HG02938 (cell line): Measurements from ENCODE around the gene MAP2K2.

Source experiments
- ATAC-seq: cut with Tn5 transposase; IDR thresholded peaks from one replicate; pipeline ENCODE4 v1.9.1; 2021; ENCODE audit warnings: mild to moderate bottlenecking, moderate library complexity; ENCODE audit not compliant: unreplicated experiment

Gene MAP2K2

DNA sequence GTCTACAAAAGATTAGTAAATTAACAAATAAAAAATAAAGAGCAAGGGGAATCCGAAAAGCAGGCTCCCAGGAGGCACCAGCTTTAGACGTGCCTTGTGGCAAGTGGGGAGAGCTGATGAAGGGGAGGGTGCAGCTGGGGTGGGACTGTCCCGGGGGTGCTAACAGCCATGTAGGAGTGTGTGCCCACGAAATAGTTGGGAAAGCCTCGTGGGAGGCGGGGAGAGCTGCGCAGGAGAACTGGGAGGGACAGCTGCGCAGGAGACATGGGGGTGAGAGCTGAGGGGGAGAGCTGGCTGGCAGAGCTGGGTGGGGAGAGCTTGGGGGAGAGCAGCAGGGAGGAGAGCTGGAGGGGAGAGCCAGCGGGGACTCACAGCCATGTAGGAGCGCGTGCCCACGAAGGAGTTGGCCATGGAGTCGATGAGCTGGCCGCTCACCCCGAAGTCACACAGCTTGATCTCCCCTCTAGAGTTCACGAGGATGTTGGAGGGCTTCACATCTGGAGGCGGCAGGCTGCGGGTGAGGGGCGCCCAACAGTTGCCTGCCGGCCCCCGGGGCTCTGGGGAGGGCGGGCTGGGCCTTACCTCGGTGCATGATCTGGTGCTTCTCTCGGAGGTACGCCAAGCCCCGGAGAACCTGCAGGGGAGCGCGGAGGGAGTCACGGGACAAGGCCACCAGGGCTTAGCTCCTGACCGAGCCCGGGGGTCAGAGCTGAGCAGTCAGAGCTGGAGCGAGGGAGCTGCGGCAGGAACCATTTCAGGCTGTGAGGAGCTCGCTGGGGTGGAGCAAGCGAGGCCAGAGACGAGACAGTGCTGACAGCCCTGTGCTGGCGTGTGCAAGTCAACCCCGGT is 23.1 kb downstream of the MAP2K2 start:
- ATAC-seq, result no peak

DNA sequence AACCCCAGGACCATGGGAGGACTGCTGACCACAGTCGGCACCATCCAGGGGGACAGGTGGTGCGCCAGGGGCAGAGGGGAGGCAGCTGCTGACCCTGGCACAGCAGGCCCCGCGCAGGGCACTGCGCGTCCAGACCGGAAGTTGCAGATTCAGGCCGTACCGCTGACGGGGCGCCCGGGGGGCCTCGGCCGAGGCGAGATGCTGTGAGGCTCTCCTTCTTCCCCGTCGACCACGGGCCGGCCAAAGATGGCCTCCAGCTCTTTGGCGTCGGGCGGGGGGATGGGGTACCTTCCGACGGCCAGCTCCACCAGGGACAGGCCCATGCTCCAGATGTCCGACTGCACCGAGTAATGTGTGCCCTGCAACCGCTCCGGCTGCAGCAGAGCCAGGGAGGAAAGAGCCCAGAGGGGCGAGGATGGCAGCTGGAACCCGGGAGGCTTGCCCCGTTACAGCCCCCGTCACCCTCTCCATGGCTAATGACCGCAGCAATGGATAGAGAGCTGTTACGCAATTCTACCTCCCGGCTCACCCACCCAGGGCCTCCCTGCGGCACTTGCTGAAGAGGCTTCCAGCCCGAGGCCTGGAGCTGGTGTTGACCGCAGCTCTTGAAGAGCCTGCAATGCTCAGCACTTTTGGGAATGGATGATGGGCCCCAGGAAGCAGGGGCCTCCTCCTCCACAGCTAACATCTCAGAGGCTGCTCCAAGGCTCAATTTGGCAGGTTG is 24.7 kb downstream of the MAP2K2 start:
- ATAC-seq, result no peak

DNA sequence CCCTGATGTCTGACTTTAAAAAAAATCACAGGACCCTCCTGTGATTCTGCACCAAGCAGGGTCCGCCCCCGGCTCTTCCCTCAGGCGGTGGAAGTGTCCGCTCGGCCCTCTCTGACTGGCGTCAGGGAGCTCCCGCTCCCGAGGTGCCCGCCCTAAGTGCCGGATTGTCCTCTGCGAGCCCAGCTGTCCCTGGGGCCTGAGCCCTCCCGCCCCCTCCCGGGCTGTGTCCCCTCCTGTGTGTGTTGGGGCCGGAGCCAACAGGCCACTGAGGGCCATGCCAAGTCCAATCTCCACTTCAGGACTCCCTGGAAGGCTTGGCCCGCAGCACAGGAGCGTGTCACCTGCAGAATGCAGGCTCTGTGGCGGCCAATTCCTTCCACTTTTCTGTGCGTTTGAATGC is 25.4 kb downstream of the MAP2K2 start:
- no peak for ATAC-seq

DNA sequence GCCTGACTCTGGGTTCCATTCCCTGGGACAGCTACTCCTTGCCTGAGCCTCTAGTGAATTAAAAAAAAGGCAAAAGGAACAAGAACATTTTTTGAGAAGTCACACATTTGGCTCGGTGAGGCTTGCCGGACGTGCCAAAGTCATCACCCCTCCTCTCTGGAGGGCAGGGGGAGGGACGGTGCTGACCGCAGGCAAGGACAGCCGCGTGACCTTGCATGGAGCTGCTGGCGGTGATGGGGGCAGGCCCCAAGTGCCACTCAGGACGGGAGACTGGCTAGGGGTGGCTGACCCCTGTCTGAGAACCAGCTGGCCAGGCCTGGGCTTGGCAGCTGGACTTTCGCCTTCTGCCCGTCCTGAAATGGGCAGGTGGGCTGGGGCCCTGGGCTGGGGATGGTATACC is 26.4 kb downstream of the MAP2K2 start:
- no peak for ATAC-seq

DNA sequence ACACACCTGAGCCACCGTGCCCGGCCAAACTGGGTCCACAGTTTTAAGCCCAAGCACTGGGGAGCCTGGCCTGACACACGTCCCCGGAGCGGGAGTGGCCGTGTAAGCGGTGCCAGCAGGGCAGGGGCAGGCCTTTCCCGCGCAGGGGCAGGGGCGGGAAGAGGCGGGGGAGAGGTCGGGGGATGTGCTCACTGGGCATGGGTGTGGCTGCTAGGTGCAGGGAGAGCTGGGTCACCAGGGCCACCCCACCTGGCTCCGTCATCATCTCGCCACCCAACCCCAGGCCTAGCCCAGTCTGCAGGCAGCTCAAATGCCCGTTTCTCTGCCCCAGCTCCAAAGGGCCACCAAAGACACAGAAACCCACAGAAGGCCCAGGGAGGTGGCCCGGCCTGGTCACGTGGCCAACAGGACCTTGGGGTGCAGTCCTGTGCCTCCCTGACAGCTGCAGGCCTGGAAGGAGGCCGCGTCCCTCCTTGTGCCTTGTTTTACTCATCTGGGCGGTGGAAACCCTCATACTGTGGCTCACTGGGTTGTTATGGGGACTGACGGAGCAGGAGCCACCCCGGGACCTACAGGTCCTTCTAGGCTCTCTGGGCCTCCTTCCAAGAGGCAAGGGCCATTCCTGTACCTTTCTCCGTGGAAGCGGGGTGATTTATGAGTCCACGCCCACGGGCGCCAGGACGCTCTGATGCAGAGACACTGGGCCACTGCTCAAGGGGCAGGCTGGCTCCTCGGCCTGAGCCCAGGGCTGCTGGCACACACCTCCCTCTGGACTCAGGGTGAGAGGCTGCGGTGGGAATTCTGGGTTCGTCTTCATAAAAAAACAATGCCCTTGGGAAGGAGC is 27.7 kb downstream of the MAP2K2 start:
- ATAC-seq, result no peak

DNA sequence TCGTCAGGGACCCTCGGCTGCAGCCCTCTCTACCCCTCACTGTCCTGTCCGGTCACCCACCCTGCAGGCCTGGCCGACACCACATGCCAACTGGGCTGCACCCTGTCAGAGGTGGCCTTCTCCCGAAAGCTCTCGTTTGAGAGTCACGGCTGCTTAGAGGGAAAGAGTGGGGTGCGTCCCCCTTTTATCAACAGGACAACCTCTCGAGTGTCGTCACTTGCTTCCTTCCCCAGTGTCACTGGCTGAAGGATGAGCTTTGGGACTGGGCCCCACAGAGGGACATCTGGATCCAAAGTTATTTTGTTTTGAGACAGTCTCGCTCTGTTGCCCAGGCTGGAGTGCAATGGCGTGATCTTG is 28.5 kb downstream of the MAP2K2 start:
- no peak for ATAC-seq

DNA sequence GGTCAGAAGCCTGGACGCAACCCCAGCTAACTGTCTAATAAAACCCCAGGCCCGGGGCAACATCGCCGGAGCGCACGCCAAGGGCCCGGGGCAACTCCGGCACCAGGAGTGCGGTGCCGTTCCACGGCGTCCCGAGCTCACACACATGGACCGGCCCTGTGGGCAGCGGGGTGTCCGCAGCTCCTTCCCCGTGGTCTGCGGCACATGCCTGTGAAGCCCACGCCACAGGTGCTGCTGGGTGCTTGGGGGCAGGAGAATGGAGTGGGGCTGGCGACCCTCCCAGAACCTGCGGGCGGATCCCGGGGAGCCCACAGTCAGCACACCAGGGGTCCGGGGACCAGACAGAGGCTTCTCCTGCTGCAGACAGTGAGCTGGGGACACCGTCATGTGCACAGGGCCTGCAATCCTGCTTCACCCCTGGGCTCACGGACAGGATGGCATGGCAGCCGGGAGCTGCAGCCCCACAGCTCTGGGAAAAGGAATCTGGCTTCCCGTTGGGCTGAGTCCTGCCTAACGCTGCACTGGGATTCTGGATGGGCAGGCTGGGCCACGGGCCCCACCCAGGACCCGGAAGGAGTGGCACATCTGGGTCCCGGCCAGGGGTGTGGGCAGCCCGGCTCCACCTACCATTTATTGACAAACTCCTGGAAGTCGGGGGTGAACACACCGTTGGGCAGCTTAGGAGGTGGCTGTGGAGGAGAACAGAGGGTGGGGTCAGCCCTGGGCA is 29.0 kb downstream of the MAP2K2 start:
- ATAC-seq, result no peak

DNA sequence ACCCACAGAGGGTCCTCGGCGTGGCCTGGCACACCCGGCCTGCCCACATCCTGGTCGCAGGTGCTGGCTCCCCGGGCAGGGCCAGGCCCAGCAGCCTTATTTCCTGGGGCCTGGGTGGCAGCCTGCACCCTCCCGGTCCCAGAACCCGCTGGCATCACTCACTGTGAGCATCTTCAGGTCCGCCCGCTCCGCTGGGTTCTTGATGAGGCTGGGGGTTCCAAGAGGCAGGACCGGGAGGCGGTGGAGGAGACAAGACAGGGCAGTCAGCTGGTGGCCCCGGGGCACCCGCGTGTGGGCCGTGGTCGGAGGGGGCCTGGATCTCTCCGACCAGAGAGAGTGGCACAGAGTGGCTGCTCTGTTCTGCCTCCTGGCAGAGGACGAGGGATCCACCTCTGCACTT is 29.6 kb downstream of the MAP2K2 start:
- no peak for ATAC-seq

DNA sequence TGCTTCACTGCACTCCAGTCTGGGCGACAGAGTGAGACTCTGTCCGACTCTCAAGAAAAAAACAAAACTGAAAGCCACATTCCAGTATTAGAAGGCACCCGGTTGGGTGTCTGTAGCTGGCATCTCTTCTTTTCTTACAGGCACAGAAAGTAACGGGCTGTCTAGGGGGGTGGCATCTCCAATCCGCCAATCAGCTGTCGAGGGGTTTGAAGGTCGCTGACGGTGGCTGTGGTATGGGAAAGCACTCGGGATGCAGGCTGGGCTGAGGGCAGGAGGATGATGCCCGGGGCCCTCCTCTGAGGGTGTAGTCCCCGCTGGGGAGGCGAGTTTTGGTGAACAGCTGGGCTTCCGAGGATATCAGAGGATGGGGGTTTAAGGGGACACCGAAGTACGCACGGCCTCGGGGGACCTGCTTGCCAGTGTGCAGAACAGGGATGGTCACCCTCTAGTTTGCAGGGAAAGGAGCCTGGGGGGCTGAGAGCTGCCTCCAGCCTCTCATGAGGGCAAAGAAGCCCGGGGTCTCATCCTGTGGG is 30.2 kb downstream of the MAP2K2 start:
- ATAC-seq, result no peak

DNA sequence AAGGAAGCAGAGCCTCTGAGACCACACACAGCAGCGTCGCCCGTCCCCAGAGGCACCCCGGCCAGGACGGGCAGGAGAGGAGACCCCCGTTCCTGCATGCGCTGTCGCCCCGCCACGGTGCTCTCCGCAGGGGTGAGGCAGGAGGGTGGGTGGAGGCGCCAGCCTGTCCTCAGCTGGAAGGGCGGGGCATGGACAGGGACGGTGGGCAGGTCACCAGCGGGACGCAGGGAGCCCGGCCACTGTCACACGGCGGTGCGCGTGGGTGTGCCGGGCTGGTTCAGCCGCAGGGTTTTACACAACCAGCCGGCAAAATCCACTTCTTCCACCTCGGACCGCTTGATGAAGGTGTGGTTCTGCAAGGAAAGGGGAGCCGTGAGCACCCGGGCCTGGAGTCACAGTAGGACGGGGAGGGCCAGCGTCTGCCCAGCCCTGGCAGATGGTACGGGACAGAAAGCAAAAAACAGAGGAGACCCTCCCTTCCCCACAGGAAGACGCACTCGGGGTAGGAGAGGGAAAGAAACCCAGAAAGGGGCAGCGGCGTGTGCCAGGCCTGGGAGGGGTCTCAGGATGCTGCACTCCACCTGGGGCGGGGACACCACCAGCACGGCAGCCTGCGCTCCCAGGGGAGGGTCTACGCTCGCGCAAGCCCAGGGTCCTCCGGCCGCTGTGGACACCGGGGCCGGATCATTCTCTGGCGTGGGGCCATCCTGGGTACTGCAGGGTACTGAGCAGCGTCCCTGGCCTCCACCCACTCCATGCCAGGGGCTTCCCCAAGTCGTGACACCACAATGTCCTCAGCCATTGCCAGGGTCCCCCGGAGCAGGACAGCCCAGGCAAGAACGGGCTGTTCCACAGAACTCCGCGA is 33.3 kb downstream of the MAP2K2 start:
- ATAC-seq, result no peak

DNA sequence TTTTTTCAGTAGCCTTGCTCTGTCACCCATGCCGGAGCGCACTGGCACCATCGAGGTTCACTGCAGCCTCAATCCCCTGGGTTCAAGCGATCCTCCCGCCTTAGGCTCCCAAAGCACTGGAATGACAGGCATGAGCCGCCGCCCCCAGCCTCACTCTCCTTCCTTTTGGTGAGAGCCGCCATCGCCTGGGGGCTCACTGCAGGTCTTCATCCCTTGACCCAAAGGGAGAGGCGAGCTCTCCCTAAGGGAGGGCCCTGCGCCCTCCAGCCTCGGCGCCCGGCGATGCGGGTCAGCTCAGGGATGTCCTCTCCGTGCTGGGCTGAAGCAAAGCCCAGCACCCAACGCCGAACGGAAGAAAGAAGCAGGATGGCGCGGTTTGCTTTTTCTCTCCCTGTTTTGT is 34.0 kb downstream of the MAP2K2 start:
- no peak for ATAC-seq

DNA sequence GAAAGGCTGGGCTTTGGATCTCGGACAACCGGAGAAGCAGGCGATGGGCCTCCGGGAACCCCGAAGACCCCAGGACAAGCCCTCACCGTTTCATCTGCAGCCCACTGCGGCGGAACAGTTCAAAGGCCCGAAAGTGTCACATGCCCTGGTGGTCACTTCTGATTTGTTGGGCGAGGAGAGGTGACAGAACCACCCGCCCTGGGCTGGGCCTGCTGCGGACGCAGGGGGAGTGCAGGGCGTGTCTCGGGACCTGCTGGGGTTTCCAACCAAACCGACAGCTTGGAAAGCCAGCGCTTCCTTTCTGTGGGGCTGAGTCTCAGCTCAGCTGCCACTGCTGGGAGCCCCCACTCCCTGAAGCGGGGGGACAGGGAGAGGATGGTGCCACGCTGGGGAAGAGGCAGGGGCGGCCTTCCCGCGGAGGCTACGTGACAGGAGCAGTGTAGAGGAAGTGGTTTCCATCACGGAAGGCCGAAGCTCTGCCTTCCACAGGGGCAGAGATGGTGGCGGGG is 34.5 kb downstream of the MAP2K2 start:
- ATAC-seq, result peak; percentile 57

DNA sequence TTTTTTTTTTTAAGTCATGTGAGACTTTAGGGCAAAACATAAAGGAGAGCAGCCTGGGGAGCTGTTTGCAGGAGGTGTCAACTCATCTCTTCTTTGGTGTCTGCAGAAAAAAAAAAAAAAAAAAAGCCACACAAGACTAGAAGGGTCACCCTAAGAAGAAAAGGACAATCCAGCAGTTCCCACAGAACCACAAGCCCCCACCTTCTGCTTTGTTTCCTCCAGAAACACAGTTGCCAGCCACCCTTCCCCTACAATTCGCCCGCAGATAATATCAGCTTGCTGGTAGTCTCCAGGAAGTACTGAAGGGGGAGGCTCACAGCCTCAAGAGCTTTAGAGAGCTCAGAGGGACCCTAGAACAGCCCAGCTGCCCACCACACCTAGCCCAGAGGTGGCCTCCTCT is 34.9 kb downstream of the MAP2K2 start:
- peak; percentile 22 for ATAC-seq

DNA sequence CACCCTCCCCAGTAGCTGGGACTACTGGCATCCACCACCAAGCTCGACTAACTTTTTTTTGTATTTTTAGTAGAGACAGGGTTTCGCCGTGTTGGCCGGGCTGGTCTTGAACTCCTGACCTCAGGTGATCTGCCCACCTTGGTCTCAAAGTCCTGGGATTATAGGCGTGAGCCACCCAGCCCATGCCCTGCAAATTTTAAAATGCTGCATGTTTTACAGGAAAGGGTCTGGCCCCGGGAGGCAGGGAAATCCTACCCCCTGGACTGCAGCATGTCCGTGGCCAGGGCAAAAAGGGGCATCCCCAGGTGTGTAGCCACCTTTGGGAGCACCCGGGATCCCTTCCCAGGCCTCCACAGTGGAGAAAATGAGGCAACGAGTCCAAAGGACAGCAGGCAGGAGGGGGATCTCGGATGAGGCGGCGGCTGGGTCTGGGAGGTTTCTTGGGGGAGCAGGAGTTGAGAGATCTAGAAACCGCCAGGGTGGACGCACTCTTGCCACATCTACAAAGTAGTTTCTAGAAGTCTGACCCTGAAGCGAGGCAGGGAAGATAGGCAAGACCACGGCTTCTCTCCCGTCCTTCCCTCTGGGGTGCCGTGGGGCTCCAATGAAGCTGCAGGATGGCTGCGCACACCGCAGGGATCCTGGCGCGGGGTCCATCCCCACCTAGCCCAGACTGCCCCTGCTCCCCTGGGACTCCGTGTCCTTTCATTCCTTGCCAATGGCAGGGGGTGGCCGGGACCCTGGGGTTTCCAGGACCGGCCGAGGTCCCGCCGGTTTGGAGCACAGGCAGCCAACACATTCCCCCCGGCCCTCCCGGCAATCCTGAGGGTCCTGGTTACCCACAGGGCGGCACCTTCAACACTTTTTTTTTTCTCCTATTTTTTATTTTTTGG is 35.9 kb downstream of the MAP2K2 start:
- no peak for ATAC-seq

DNA sequence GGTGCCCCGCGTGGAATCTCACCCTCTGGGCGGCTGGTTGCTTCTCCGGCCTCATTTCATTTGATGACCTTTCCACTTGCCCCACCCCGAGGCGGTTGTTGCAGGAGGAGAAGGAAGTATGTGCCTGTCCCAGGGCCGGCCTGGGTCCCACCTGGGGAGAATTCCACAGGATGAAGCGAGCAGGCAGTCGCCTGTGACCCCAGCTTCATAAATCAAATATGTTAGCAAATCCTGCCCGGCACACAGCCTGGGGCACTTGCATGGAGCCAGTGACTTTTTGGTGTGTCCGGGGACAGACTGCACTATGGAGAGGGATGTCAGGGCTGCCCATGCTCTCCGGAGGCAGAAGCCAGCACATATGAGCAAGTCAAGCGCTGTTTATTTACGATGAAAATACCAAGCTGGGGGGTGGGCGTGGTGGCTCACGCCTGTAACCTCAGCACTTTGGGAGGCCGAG is 37.5 kb downstream of the MAP2K2 start:
- no peak for ATAC-seq

DNA sequence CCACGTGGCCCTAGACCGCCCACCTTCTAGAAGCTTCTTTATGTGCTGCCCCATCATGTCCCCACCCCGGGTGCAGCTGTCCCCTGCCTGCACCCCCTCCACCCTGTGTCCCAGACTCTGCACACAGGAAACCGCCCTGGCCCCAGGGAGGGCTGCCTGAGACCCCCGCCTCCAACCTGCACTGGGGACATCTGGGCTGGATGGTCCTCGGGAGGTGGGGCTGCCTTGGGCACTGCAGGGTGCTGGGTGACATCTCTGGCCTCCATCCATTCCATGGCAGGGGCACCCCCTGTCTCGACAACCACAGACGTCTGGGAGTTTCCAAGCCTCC is 39.4 kb downstream of the MAP2K2 start:
- no peak for ATAC-seq

DNA sequence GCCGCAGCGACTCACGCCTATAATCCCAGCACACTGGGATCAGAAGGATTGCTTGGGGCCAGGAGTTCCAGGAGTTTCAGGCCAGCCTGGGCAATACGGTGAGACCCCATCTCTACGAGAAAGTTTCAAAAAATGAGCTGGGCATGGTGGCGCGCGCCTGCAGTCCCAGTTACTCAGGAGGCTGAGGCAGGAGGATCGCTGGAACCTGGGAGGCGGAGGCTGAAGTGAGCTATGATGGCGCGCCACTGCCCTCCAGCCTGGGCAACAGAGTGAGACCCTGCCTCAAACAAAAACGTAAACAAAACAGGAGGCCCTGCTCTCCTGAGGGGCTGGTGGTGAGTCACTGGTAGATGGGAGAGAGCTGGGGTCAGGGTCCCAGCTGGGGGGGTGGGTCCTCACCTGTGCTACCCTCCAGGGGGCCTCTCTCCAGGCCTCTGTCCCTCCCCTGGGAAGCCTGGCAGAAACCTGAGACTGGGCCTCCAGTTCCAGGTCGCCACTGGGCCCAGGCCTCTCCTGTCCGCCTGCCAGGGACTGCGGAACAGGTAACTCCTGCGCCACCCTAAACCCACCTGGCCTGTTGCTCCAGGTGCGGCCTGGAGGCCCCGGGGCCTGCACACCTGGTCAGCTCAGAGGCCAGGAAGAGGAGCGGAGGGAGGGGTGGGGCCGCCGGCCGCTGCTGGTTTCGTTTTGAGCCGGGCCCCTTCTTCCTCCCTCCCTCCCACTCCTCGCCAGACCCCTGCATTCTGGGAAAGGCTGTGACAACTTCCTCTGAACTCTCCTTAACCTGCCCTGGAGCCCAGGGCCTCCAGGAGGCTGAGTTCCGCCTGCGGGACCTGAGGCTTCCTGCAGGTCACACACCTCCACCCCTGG is 40.0 kb downstream of the MAP2K2 start:
- ATAC-seq, result no peak

DNA sequence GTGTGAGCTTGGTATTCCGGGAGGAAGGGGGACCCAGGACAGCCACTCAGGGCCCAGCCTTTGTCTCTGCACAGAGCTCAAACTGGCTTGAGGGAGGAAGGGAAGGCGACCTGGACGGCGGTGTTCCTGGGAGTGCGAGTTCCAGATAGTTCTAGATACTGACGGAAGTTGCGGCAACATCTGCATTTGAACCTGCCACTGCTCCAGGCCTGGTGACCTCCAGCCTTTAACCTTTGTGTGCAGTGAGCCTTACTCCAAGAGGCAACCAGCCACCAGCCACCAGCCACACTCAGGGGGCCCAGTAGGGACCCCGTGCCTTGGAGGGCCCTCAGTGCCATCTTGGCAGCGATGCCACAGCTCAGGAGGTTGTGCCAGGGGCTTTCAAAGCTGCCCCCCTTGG is 41.8 kb downstream of the MAP2K2 start:
- no peak for ATAC-seq
